ENCODE measurements around the gene GPHN. TPM values are rescaled to one million over a fixed set of nuclear protein-coding genes. Genes with fewer than 3 reads are reported as not detected.

GPHN gene
- polyA plus RNA-seq, 1 of the 3 experiments (the other 2 are of a cell fraction) = 6.9 TPM

DNA sequence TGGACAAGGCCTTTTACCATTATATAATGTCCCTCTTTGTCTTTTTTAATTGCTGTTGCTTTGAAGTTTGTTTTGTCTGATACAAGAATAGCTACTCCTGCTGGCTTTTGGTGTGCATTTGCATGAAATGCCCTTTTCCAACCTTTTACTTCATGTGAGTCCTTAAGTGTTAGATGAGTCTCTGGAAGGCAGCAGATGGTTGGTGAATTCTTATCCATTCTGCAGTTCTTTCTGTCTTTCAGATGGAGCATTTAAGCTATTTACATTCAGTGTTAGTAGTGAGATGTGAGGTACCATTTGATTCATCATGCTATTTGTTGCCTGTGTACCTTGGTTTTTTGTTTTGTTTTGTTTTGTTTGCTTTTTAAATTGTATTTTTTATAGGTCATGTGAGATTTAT is 208.3 kb downstream of the GPHN start:
- CTCF ChIA-PET = interaction anchor here (1.0 kb wide), 1 partner anchor 92 kb away, joined by 4 read pairs; no protein-coding TSS in a partner anchor
- no peaks in the 10 kb centered on the region for H3K9me3 ChIP-seq
- no peak overlapping the region for H3K27ac ChIP-seq (ENCODE audit: low read depth in 2 of 2, low read length in 1 of 2)
- no peaks in the 10 kb centered on the region for H3F3A ChIP-seq (replicated peaks; ENCODE audit: insufficient read depth)
- no peaks in the 10 kb centered on the region for H3K79me2 ChIP-seq (ENCODE audit: insufficient read depth)
- no peaks in the 10 kb centered on the region for H4K20me1 ChIP-seq (ENCODE audit: insufficient read depth)
- H3K9me2 ChIP-seq = no peaks in the 10 kb centered on the region
- no peak overlapping the region for H3K9ac ChIP-seq
- no peaks in the 10 kb centered on the region for H3K4me1 ChIP-seq (ENCODE audit: control insufficient read depth in 1 of 2, insufficient read depth in 2 of 2, low read depth in 1 of 2, low read length in 1 of 2)
- TF ChIP-seq, protein P1, sequence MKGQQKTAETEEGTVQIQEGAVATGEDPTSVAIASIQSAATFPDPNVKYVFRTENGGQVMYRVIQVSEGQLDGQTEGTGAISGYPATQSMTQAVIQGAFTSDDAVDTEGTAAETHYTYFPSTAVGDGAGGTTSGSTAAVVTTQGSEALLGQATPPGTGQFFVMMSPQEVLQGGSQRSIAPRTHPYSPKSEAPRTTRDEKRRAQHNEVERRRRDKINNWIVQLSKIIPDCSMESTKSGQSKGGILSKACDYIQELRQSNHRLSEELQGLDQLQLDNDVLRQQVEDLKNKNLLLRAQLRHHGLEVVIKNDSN (IDR thresholded peaks at IDR 0.05; ENCODE audit: borderline replicate concordance, low read depth) = no peak
- no peak for TF ChIP-seq MXI1 (IDR thresholded peaks at IDR 0.05; ENCODE audit: low read depth, low read length)
- TF ChIP-seq FOSL2 (IDR thresholded peaks at IDR 0.05; ENCODE audit: borderline replicate concordance, low read depth) = no peak
- TF ChIP-seq YY1 (IDR thresholded peaks at IDR 0.05; ENCODE audit: low read depth) = no peak
- no peak for TF ChIP-seq RXRA (IDR thresholded peaks at IDR 0.05; ENCODE audit: borderline replicate concordance, low read depth)
- TF ChIP-seq EP300 (IDR thresholded peaks at IDR 0.05; ENCODE audit: borderline replicate concordance in 1 of 2, low read depth in 1 of 2, low read length in 1 of 2) = no peak
- no peak overlapping the region for H2AFZ ChIP-seq (ENCODE audit: low read depth)
- H3K36me3 ChIP-seq (replicated peaks in 1 of 2; ENCODE audit: control insufficient read depth in 1 of 2, insufficient read depth in 2 of 2, low read length in 1 of 2) = no peaks in the 10 kb centered on the region
- POLR2A ChIA-PET = no interaction called here
- DNase-seq = no peak
- no peak overlapping the region for H3K4me3 ChIP-seq (ENCODE audit: low read depth in 2 of 2, low read length in 1 of 2)
- H3K27me3 ChIP-seq (ENCODE audit: insufficient read depth) = no peaks in the 10 kb centered on the region
- no peak overlapping the region for H3K4me2 ChIP-seq

DNA sequence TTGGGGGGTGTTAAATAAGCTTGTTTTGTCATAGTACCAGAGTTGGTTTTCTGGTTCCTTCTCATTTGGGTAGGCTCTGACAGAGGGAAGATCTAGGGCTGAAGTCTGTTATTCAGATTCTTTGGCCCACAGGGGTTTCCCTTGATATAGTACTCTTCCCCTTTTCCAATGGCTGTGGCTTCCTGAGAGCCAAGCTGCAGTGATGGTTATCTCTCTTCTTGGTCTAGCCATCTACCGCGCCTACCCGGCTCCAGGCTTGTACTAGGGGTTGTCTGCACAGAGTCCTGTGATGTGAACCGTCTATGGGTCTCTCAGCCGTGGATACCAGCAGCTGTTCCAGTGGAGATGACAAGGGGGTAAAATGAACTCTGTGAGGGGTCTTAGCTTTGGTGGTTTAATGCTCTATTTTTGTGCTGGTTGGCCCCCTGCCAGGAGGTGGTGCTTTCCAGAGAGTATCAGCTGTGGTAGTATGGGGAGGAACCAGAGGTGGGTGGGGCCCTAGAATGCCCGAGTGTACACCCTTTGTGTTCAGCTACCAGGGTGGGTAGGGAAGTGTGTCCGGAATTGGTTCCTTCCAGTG is 209.7 kb downstream of the GPHN start:
- H3K36me3 ChIP-seq (replicated peaks in 1 of 2; ENCODE audit: control insufficient read depth in 1 of 2, insufficient read depth in 2 of 2, low read length in 1 of 2) = no peaks in the 10 kb centered on the region
- 87% methylated on average over 7 of the region's 7 CpGs for WGBS (ENCODE audit: low lambda C conversion rate)
- DNase-seq = no peak

More for the DNA sequence above, 209.7 kb downstream of the GPHN start:
- Histone ChIP-seq H3K9me3 (no peaks in the 10 kb centered on the region), H3K79me2 (ENCODE audit: insufficient read depth) (no peaks in the 10 kb centered on the region), H2AFZ (ENCODE audit: low read depth) (no peak overlapping the region), H3K9ac (no peak overlapping the region), H3K9me2 (no peaks in the 10 kb centered on the region), H3K27me3 (ENCODE audit: insufficient read depth) (no peaks in the 10 kb centered on the region), H4K20me1 (ENCODE audit: insufficient read depth) (no peaks in the 10 kb centered on the region), H3K4me2 (no peak overlapping the region), H3F3A (replicated peaks; ENCODE audit: insufficient read depth) (no peaks in the 10 kb centered on the region), H3K27ac (ENCODE audit: low read depth in 2 of 2, low read length in 1 of 2) (no peak overlapping the region), H3K4me1 (ENCODE audit: control insufficient read depth in 1 of 2, insufficient read depth in 2 of 2, low read depth in 1 of 2, low read length in 1 of 2) (no peaks in the 10 kb centered on the region), H3K4me3 (ENCODE audit: low read depth in 2 of 2, low read length in 1 of 2) (no peak overlapping the region)
- POLR2A ChIA-PET = no interaction called here
- TF ChIP-seq TCF12 (IDR thresholded peaks at IDR 0.05) (no peak), RCOR1 (IDR thresholded peaks at IDR 0.05; ENCODE audit: low read length) (no peak), RAD21 (IDR thresholded peaks at IDR 0.05; ENCODE audit: low read length) (no peak), GABPA (IDR thresholded peaks at IDR 0.05; ENCODE audit: low read depth) (no peak), NRF1 (IDR thresholded peaks at IDR 0.05; ENCODE audit: low read depth, low read length) (no peak), NFIC (IDR thresholded peaks at IDR 0.05; ENCODE audit: borderline replicate concordance) (no peak), JUND (IDR thresholded peaks at IDR 0.05) (no peak), YY1 (IDR thresholded peaks at IDR 0.05; ENCODE audit: low read depth) (no peak), EP300 (IDR thresholded peaks at IDR 0.05; ENCODE audit: borderline replicate concordance in 1 of 2, low read depth in 1 of 2, low read length in 1 of 2) (no peak), ELF1 (IDR thresholded peaks at IDR 0.05) (no peak), RXRA (IDR thresholded peaks at IDR 0.05; ENCODE audit: borderline replicate concordance, low read depth) (no peak), EZH2phosphoT487 (IDR thresholded peaks at IDR 0.05; ENCODE audit: borderline replicate concordance, low read depth) (no peak), POLR2AphosphoS5 (IDR thresholded peaks at IDR 0.05; ENCODE audit: low read depth, low read length) (no peak), SIN3A (IDR thresholded peaks at IDR 0.05; ENCODE audit: borderline replicate concordance, low read depth, low read length) (no peak)
- TF ChIP-seq, protein P2, sequence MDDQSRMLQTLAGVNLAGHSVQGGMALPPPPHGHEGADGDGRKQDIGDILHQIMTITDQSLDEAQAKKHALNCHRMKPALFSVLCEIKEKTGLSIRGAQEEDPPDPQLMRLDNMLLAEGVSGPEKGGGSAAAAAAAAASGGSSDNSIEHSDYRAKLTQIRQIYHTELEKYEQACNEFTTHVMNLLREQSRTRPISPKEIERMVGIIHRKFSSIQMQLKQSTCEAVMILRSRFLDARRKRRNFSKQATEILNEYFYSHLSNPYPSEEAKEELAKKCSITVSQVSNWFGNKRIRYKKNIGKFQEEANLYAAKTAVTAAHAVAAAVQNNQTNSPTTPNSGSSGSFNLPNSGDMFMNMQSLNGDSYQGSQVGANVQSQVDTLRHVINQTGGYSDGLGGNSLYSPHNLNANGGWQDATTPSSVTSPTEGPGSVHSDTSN (IDR thresholded peaks at IDR 0.05) = no peak
- CTCF ChIA-PET = no interaction called here

Measured in SK-N-SH (cell line).